Astrocyte of the cerebellum (primary cell): ENCODE data around the gene CHAC1.

ENCODE experiments used
- DNase-seq: peaks from one replicate; pipeline ENCODE4 v3.0.0-alpha.2; 2011; ENCODE audit warnings: low read depth
- H3K4me3 ChIP-seq: 2 replicates; pipeline ENCODE4 v1.5.1; 2011; ENCODE audit warnings: mild to moderate bottlenecking, low read depth, low read length, moderate library complexity
- CTCF ChIP-seq: IDR thresholded peaks from 2 replicates; pipeline ENCODE4 v1.5.1; 2012; ENCODE audit warnings: low read length, low read depth, moderate library complexity, mild to moderate bottlenecking; ENCODE audit errors: missing control alignments
- in situ Hi-C: cut with HindIII; loops from 2 replicates; pipeline ENCODE4 v1.10.0; 2017; ENCODE audit warnings: low sequenced_read_pairs

CHAC1 gene

GRCh38 chr15:40976819-40977218, 23.5 kb downstream of the CHAC1 start:
- H3K4me3 ChIP-seq, result no peak overlapping the region
- no peak for TF ChIP-seq CTCF
- in situ Hi-C loops, result no loop called here
- no peak for DNase-seq

GRCh38 chr15:40978141-40978540, 24.9 kb downstream of the CHAC1 start:
- no peak for DNase-seq
- no peak for TF ChIP-seq CTCF
- H3K4me3 ChIP-seq, result no peak overlapping the region
- in situ Hi-C loops, result no loop called here

- H3K4me3 ChIP-seq, result no peak overlapping the region
- DNase-seq, result no peak
- in situ Hi-C loops, result no loop called here
- no peak for TF ChIP-seq CTCF
These were observed 25.3 kb downstream of the CHAC1 start for GRCh38 chr15:40978562-40978961.

GRCh38 chr15:40981186-40981585, 27.9 kb downstream of the CHAC1 start:
- no peak overlapping the region for H3K4me3 ChIP-seq
- in situ Hi-C loops, result no loop called here
- no peak for DNase-seq
- TF ChIP-seq CTCF, result no peak

- DNase-seq, result peak; percentile 63
- TF ChIP-seq CTCF, result no peak
- in situ Hi-C loops, result no loop called here
- H3K4me3 ChIP-seq, result no peak overlapping the region
These were observed 29.6 kb downstream of the CHAC1 start for GRCh38 chr15:40982855-40983254.

GRCh38 chr15:40984406-40984805, 31.1 kb downstream of the CHAC1 start:
- DNase-seq, result no peak
- no peak for TF ChIP-seq CTCF
- no peak overlapping the region for H3K4me3 ChIP-seq
- in situ Hi-C loops, result no loop called here

GRCh38 chr15:40984964-40985363, 31.7 kb downstream of the CHAC1 start:
- H3K4me3 ChIP-seq, result no peak overlapping the region
- in situ Hi-C loops, result no loop called here
- TF ChIP-seq CTCF, result no peak
- DNase-seq, result peak; percentile 83
